ENCODE results near the gene SLC16A7. TPM values are rescaled to one million over a fixed set of nuclear protein-coding genes. Genes with fewer than 3 reads are reported as not detected.

The SLC16A7 gene
- total and polyA plus RNA-seq, 10 of the 15 experiments (the other 5 are each of a cell fraction or from before 2014, with no cell fraction given): 1.5 to 12.9 (median 6.7) TPM

GRCh38 chr12:59649203-59649602 lies 53.4 kb downstream of the SLC16A7 start:
- intact Hi-C loops (cut with micrococcal nuclease; ENCODE audit: unreplicated experiment) (no loop called here), in situ Hi-C loops (cut with MboI) (no loop called here)
- H3K79me2 ChIP-seq (ENCODE audit: control insufficient read depth, insufficient read depth, low read length): no peaks in the 10 kb centered on the region; the same call in 1 of the 2 replicates
- TF ChIP-seq MYB (IDR thresholded peaks at IDR 0.05; ENCODE audit: borderline replicate concordance, low read depth, low read length) (no peak), CREB1 (IDR thresholded peaks at IDR 0.05; ENCODE audit: low read depth) (no peak), SPI1 (IDR thresholded peaks at IDR 0.05; ENCODE audit: borderline replicate concordance, insufficient read depth, low read depth, low read length) (no peak), PKNOX1 (IDR thresholded peaks at IDR 0.05) (no peak), SMARCA5 (IDR thresholded peaks at IDR 0.05) (no peak), EED (IDR thresholded peaks at IDR 0.05; ENCODE audit: low read depth) (no peak), CEBPB (IDR thresholded peaks at IDR 0.05; ENCODE audit: borderline replicate concordance in 1 of 2, low read depth in 2 of 2, low read length in 2 of 2) (no peak), E2F8 (IDR thresholded peaks at IDR 0.05; ENCODE audit: low read depth, partially characterized antibody) (no peak), ZNF687 (IDR thresholded peaks at IDR 0.05) (no peak), EP300 (IDR thresholded peaks at IDR 0.05; ENCODE audit: borderline replicate concordance in 1 of 2, control insufficient read depth in 1 of 2, low read depth in 2 of 2, low read length in 2 of 2) (no peak), POU2F2 (IDR thresholded peaks at IDR 0.05; ENCODE audit: borderline replicate concordance, low read depth, low read length) (no peak), BRCA1 (IDR thresholded peaks at IDR 0.05; ENCODE audit: low read depth, low read length) (no peak), HDGF (IDR thresholded peaks at IDR 0.05) (no peak), YY1 (IDR thresholded peaks at IDR 0.05; ENCODE audit: low read depth, low read length) (no peak), IKZF2 (IDR thresholded peaks at IDR 0.05) (no peak), EGR1 (IDR thresholded peaks at IDR 0.05; ENCODE audit: borderline replicate concordance in 1 of 2, low read depth in 2 of 2, low read length in 2 of 2) (no peak), ZNF622 (IDR thresholded peaks at IDR 0.05) (no peak)

More at GRCh38 chr12:59649203-59649602, 53.4 kb downstream of the SLC16A7 start:
- no peak for ATAC-seq
- Histone ChIP-seq H3K36me3 (ENCODE audit: control insufficient read depth in 2 of 2, insufficient read depth in 2 of 2, low read length in 1 of 2) (peaks cover 0 to 4% of the 10 kb centered on the region in 2 experiments; a peak in 1 of 4 replicates), H3K27ac (ENCODE audit: control insufficient read depth, insufficient read depth) (no peak overlapping the region), H2AFZ (ENCODE audit: control insufficient read depth, low read depth, low read length) (no peak overlapping the region), H3K4me3 (no peak overlapping the region), H3K4me2 (ENCODE audit: control insufficient read depth, insufficient read depth) (no peak overlapping the region), H3K9me3 (replicated peaks; ENCODE audit: control insufficient read depth, insufficient read depth, low read length) (peaks cover 6% of the 10 kb centered on the region; the same call in 2 of the 3 replicates), H3K4me1 (ENCODE audit: control insufficient read depth, insufficient read depth, low read length) (no peaks in the 10 kb centered on the region), H3K27me3 (replicated peaks in 1 of 2; ENCODE audit: control insufficient read depth in 2 of 2, insufficient read depth in 2 of 2, low read length in 1 of 2) (no peaks in the 10 kb centered on the region), H4K20me1 (ENCODE audit: control insufficient read depth, insufficient read depth) (no peaks in the 10 kb centered on the region), H3K9ac (ENCODE audit: control insufficient read depth, insufficient read depth, low read length) (no peak overlapping the region)
- FAIRE-seq: no peak
- SMC1A ChIA-PET (ENCODE audit: uncharacterized antibody, unreplicated experiment): no interaction called here
- CTCF ChIA-PET: no interaction called here
- RAD21 ChIA-PET (ENCODE audit: unreplicated experiment): no interaction called here
- POLR2A ChIA-PET: no interaction called here
- no TSS peak for BruUV-seq (replicated peaks)
- 92% methylated on average over 2 of the region's 2 CpGs for WGBS (ENCODE audit: insufficient coverage, insufficient replicate concordance, low lambda C conversion rate, missing lambda C conversion rate)
- no peak for DNase-seq (ENCODE audit: low read depth, low spot score)
